HL-60/S4 treated with phorbol 12-myristate 13-acetate at 8.2 ng/mL for 4 days and 3 days (cell line): Measurements from ENCODE around the gene NHLRC1.

Source experiments
- in situ Hi-C: fragments of 300-500 bp; cut with MboI; formaldehyde crosslinking; loops from 2 replicates; pipeline ENCODE4 v1.15.0; 2022; ENCODE audit warnings: low sequenced_read_pairs

The NHLRC1 gene

DNA sequence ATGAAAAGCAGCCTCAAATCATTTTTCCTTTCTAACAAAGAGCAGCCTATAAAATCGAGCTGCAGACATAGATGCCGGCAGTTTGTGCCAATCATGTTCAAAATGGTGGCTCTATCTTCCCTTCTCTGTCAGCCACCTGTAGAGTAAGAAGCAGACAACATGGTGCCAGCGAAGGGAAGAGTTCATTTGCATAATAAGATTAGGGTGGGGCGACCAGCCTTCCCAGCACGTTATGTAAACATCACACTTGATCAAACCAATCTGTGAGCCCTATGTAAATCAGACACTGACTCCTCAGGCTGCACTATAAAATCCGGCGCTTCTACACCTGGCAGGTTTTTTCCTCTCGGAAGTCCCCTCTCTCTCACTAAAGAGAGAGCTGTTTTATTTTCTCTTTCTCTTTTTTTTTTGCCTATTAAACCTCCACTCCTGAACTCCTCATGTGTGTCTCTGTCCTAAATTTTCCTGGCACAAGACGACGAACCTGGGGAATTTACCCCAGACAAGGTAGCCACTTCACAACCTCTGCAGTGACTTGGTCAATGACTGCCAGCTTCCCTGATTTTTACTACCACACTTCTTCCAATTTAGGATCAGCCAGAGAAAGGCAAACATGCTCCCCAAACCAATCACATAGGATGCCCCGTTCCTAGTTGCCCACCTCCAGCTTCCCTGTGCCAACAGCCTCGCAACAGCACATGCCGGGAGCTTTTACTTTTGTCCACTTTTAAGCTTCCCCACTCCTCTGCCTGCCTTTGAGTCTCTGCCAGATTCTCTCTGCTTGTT lies 19.5 kb upstream of the NHLRC1 start:
- in situ Hi-C loops = no loop called here

GRCh38 chr6:18139935-18140621 lies 17.6 kb upstream of the NHLRC1 start:
- in situ Hi-C loops = no loop called here

DNA sequence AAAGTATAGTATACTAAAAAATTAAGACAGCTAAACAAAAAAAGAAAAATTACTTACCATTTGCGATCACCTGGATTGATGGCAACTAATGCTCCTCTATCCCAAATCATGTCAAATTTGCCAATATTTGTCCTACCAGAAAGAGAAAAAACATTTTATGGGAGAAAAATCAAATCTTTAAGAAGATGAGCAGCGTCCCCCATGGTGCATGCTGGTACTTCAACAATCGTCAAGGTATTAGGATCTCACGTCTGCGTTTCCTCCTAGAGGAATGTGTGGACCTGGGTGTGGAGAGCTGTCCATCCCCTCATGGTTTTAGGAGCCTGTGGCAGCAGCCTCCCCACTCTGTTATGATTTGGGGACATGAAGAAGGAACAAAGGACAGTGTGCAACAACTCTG lies 16.4 kb upstream of the NHLRC1 start:
- in situ Hi-C loops = no loop called here

GRCh38 chr6:18136260-18136659 lies 13.8 kb upstream of the NHLRC1 start:
- in situ Hi-C loops = no loop called here

GRCh38 chr6:18135171-18135570 lies 12.7 kb upstream of the NHLRC1 start:
- in situ Hi-C loops = no loop called here

DNA sequence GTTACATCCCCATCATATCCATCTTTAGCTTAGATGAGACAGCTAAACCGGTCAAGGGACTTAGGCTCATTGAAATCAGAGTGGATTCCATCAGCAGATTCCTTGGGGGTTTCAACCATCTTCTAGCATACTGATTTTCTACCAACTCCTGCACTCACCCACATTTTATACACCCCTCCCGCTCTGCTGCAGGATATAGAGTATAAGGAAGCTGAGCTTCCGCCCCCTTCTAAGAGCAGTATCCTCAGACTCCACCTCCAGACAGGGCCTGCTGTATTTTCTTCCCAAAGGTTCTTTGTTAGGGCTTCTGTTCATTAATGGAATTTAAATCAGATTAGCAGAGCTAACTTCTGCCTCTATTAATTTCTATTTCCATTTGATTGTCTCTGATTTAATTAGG lies 9.9 kb upstream of the NHLRC1 start:
- in situ Hi-C loops = no loop called here

GRCh38 chr6:18126121-18126520 lies 3.6 kb upstream of the NHLRC1 start:
- in situ Hi-C loops = no loop called here

GRCh38 chr6:18121580-18122127 lies 823 bp downstream of the NHLRC1 start:
- in situ Hi-C loops = no loop called here

DNA sequence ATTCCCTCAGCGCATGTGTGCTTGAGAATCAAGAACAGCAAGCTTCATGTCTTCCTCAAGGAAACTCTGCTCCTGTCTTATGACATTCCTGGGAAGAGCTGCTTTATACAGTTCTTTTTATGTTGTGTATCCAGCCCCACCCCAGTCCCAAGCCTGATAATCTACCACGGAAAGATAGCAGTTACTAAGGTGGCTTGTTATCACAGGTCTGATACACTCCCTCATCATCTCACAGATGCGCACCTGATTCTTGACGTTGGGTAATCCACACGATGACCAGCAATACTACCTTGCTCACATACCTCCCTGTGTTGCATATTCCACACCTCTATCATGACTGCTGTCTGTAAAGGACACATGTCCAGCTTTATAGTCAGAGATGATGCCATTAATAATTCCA lies 3.2 kb downstream of the NHLRC1 start:
- in situ Hi-C loops = no loop called here

DNA sequence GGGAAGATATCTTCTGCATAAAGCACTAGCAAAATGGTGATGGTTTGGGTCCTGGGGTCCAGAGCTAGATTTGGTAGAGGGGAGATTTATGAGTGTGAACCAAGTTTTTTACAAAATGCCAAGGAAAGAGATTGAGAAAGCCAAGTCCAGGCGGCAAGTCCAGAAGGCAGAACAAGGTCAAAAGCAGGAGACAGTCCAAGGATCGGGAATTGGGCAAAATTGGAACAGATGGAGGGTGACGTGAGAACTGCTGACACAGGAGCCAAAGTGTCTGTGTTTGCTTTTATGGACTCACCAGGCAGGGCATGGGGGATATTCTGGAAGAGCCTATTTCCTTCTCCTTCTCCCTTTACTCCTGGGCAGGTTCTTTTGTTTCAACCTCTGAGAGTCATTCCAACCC lies 4.1 kb downstream of the NHLRC1 start:
- in situ Hi-C loops = no loop called here

DNA sequence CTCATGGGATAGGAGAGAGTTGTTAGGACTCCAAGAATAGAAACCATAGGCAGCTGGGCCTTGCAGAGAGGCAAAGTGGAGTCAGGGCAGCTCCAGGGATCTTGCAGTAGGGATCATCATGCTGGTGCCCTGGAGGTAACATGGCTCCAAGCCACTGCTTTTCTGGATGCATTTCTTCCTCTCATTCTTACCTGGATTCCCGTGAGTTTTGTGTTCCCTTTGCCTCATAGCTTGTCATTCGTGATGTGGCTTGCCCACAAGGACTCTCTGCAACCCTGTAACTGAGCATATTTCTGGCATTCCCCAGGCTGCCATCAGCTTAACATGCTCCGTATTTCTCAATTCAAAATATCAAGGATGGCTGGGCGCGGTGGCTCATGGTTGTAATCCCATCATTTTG lies 5.3 kb downstream of the NHLRC1 start:
- in situ Hi-C loops = no loop called here

DNA sequence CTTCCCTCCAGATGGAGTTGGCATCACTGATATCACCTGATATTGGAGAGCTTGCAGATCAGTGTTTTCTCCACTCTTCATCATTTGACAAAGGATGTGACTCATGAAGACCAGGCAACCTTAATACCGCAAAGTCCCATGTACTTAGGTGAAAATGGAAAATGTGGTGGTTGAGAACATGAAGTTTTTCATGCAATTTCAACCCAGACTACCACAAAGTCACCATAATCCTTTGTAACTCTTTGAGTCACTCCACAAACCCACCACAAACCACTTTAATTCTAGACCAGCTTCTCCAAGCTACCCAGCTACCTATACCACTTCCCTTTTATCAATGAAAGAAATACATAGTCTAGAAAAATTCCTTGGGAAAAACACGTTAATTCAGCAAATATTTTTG lies 7.1 kb downstream of the NHLRC1 start:
- in situ Hi-C loops = no loop called here

- in situ Hi-C loops = no loop called here
Measured at GRCh38 chr6:18110162-18110561, 12.3 kb downstream of the NHLRC1 start.

DNA sequence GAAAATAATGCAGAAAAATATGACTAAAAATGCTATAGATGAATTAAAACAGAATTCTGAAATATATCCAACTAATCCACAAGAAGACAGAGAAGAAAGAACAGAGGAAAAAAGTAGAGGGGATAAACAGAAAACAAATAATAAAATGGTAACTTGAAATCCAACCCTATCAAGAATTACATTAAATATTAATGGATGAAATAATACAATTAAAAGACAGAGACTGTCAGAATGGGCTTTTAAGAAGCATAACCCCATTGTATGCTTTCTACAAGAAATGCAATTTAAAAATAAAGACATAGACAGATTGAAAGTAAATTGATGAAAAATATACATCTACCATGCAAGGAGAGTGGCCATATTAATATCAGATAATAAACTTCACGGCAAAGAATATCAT lies 15.4 kb downstream of the NHLRC1 start:
- in situ Hi-C loops = no loop called here

- in situ Hi-C loops = no loop called here
Measured at GRCh38 chr6:18102783-18103509, 19.5 kb downstream of the NHLRC1 start.

DNA sequence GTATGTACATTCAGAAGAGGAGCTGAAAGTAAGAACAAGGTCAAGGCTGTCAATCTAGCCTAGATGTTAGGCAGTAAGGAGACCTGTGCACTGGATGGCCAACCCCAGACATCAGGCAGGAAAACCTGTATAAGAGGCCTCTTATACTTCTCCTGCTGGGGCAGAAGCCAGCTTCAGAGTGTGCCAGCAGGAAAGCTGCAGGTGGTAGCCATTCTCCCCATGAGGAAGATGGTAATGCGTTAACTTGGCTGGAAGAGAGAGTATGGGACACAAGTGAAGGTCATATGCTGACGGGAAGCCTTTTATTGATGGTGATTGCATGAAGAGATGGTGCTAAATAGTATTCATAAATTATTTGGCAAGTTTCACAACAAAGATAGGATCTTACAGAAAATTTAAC lies 20.6 kb downstream of the NHLRC1 start:
- in situ Hi-C loops = no loop called here

GRCh38 chr6:18101271-18101670 lies 21.2 kb downstream of the NHLRC1 start:
- in situ Hi-C loops = no loop called here

GRCh38 chr6:18100296-18100695 lies 22.2 kb downstream of the NHLRC1 start:
- in situ Hi-C loops = no loop called here

DNA sequence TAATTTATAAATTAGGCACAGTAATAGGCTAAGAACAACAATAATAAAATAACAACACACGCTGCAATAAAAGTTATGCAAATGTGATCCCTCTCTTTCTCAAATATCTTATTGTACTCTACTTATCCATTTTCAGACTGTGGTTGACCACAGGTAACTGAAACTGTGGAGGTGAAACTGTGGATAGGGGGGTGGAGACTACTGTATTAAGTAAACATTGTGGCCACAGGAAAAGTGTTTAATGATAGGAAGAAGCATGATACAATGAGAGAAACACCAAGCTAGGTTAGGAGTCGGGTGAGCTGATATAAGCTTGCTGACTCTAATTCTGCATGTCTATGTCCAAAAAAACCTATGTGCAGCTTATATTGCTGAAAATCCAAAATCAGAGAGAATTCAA lies 23.0 kb downstream of the NHLRC1 start:
- in situ Hi-C loops = no loop called here

- in situ Hi-C loops = no loop called here
Measured at GRCh38 chr6:18096423-18096822, 26.1 kb downstream of the NHLRC1 start.

DNA sequence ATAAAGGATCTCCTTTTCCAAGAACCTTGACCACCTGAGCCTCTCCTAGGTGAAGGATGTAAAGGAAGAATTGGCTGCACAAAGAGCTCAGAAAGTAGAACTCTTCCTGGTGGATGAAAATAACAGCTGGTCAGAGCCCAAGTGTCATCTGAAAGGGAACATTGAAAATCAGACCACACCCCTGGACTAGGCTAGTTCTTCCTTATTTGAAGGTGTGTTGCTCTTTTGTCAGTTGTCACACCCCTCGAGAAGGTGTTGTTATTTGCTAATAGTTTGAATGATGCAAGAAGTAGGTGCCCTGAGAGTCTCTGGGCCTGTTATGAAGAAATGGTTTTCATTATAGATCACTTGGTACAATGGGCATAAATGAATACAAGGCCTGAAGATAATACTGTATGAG lies 31.1 kb downstream of the NHLRC1 start:
- in situ Hi-C loops = no loop called here

DNA sequence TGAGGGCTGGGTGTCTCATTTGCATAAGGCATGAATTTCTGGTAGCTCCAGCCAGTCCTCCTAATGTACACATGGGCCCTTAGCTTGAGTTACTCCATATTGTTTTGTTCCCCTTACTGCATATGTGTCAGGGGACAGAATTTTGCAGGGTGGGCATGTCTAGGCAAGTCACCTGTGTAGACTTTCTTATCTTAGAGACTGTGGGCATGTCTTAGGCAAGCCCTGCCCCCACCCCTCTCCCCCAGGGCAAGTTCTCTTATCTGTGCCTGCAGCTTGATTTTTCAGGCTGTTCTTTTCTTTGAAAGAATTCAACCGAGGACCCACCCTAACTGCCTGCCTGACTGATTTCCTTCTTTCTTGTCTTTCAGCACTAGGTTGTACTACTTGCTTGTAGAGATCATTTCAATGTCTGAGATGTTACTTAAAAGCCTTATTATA lies 32.1 kb downstream of the NHLRC1 start:
- in situ Hi-C loops = no loop called here
